Activated naive CD4-positive, alpha-beta T cell treated with anti-CD3 and anti-CD28 coated beads, Interleukin-2, amount 50 U/mL, for 72 hours (primary cell): ENCODE measurements around the gene GFM1. TPM values are rescaled to one million over a fixed set of nuclear protein-coding genes. Genes with fewer than 3 reads are reported as not detected.
"Not testable (repeated sequence)": the region's sequence is repeated elsewhere in the genome, so short reads cannot be mapped to it uniquely, and the experiment has no call there.

Source experiments
- ATAC-seq, 2 donors: fragments of 150-1000 bp; cut with Tn5 transposase; 2 replicates each; pipeline ENCODE4 v1.10.0; 2021; ENCODE audit warnings: mild to moderate bottlenecking in 2 of 2, moderate library complexity in 2 of 2
- DNase-seq, 2 donors: peaks; one replicate each; pipeline ENCODE4 v3.0.0; 2021 to 2022; ENCODE audit warnings: low spot score in 2 of 2
- H3K27ac Mint-ChIP-seq, 2 donors: one replicate each; pipeline ENCODE4 v1.8.0; 2022; ENCODE audit warnings: mild to moderate bottlenecking in 2 of 2, mixed read lengths in 2 of 2
- H3K36me3 Mint-ChIP-seq, 2 donors: one replicate each; pipeline ENCODE4 v1.8.0; 2022; ENCODE audit warnings: mixed read lengths in 2 of 2
- H3K9me3 Mint-ChIP-seq, 2 donors: one replicate each; pipeline ENCODE4 v1.8.0; 2022; ENCODE audit warnings: mixed read lengths in 2 of 2
- total RNA-seq, 2 donors: library from RNA; stranded (reverse); gene quantifications; one replicate each; pipeline ENCODE4 v1.2.3, GENCODE V29; 2022

The GFM1 gene
- total RNA-seq, 2 donors from 2014 or later, result 46.1 to 82.6 TPM

DNA sequence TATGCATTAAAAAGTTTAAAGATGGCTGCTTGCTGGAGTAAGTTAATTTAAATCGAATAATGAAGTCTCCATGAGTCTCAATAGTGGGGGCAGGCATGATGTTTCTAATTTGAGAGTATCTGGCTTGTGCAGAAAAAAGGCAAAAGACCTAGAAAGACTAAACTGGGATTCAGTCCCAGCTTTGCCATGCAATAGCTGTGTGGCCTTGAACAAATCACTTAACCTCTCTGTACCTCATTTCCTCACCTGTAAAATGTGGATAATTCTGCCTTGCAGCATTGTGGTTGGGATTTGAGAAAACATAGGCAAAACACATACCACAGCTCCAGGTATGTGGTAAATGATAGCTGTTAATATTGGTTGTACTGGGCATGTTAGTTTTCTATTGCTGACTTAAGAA lies 19.5 kb downstream of the GFM1 start:
- H3K9me3 Mint-ChIP-seq, result no peaks in the 10 kb centered on the region
- H3K27ac Mint-ChIP-seq, result no peak overlapping the region
- ATAC-seq (no peak), DNase-seq (no peak)
- peaks cover 0 to 11% of the 10 kb centered on the region in 2 donors for H3K36me3 Mint-ChIP-seq

DNA sequence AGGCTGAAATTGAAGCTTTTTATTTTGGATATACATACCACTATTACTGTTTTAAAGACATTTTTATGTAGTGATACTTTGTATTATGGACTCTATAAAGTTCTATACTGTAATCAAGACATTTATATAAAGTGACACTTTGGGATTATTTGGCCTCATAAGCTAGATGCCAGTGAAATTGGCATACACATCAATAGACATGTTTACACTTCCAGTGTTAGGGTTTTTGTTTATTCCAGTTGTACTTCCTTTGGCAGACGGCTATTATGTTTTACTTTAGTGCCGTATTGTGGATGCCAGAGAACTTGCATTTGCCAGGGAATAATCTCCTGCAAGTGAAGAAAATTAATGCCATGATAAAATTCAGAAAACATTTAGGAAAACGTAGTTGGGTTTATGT lies 22.1 kb downstream of the GFM1 start:
- no peak overlapping the region for H3K27ac Mint-ChIP-seq
- H3K9me3 Mint-ChIP-seq, result no peaks in the 10 kb centered on the region
- ATAC-seq (no peak), DNase-seq (no peak)
- peaks cover 0 to 23% of the 10 kb centered on the region in 2 donors for H3K36me3 Mint-ChIP-seq

DNA sequence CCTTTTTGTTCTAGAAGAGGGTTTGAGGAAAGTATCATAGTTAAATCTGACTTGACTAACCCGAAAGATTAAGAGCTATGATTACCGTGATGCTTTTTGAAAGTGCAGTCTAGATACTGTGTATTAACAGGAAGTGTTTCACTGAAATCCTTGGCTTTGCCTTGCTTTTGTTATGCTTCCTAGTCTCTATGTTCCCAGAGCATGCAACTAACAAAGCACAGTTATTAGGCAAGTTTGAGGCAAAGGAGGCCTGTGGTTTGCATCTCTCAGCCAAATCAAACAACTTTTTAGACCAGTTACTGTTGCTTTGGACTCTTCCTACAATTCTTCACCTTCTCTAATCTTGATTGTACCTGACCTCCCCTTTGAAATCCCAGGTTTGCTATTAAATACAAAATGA lies 24.2 kb downstream of the GFM1 start:
- Mint-ChIP-seq H3K36me3 (peaks cover 12 to 31% of the 10 kb centered on the region in 2 donors), H3K27ac (no peak overlapping the region), H3K9me3 (no peaks in the 10 kb centered on the region)
- DNase-seq (no peak), ATAC-seq (no peak)

DNA sequence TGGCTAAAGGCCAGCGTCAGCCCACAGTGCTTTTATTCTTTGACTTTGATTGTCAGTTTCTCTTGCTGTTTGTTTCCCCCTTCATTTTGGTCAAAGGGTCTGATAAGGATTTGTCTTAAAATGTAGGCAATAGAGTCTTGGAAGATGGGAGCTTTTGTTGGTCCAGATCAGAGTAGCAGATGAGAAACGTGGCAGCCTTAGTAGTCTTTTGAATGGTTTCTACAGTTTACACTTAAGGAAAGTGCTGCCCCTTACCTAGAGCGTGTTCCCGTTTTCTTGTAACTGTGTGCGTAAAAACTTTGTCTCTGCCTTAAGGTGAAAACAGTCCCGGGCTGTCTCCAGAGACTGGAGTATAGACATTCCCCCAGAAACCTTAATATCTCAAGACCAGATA lies 27.5 kb downstream of the GFM1 start:
- ATAC-seq, result no peak
- Mint-ChIP-seq H3K27ac (peak overlapping the region; percentile 93), H3K36me3 (peaks cover 12 to 25% of the 10 kb centered on the region in 2 donors), H3K9me3 (no peaks in the 10 kb centered on the region)
- DNase-seq, result no peak

DNA sequence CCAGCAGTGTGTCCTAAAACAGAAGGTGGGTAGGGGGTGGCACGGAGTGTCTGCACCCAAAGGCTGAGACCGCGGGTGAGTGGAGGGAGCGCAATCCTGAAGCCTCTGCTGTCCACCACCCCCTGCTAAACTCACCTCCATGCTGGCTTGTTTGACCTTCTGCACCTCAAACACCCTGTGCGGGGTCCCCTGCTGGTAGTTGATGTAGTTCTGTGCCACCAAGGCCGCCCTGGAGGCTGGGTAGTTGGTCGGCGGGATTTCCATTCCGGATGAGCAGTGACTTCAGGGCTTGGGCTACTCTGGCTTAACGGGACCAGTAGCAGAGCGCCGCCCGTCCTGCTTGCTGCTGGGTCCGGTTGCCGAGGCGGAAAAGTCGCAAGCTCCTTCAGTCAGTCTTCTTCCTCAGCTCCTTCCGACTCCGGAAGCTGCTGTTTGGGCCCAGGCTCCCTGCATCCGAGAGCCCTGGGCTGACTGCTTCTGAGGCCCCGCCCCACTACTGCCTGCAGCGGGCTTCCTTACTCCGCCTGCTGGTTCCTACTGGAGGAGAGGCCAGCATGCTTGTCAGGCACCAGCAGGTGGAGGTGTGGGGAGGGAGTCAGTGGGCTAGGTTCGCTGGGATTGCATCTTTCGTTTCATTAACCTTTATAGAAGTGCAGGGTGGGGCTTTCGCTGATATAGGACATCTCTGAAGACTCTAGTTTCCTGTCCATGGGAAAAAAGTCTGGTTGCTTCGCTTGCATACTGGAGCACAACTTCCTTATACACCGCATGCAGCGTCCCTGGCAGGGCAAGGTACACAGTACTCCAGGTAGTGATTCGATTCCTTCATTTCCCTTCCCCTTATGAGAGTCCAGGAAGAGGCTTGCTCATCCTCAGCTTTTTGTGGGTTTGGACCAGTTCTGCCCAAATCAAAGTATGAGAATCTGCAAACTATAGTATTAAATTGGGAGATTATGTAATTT lies 28.2 kb downstream of the GFM1 start, which contains the start of gene LXN:
TSS of gene LXN (minus strand) at position 434 of the 962 bp plus-strand sequence. CDS start at position 264, 170 bp downstream.
- peak within 1 kb of the TSS; percentile 93 for H3K27ac Mint-ChIP-seq
- peak; percentile 99 to 100 for ATAC-seq
- DNase-seq, result peak; percentile 78 to 82
- H3K36me3 Mint-ChIP-seq, result peaks cover 12 to 30% of the 10 kb centered on the region in 2 donors
- no peaks in the 10 kb centered on the region for H3K9me3 Mint-ChIP-seq

DNA sequence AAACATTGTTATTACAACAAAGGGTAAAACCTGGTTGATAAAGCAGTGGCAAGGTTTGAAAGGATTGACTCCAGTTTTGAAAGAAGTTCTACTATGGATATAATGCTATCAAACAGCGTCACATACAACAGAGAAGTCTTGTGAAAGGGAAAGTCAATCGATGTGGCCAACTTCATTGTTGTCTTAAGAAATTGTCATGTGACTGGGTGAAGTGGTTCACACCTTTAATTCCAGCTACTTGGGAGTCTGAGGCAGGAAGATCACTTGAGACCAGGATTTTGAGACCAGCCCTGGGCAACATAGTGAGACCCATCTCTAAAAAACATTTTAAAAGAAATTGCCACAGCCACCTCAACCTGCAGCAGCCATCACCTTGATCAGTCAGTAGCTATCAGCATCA lies 34.4 kb downstream of the GFM1 start:
- ATAC-seq (no peak), DNase-seq (no peak)
- Mint-ChIP-seq H3K36me3 (peaks cover 7 to 10% of the 10 kb centered on the region in 2 donors), H3K9me3 (no peaks in the 10 kb centered on the region), H3K27ac (no peak overlapping the region)

DNA sequence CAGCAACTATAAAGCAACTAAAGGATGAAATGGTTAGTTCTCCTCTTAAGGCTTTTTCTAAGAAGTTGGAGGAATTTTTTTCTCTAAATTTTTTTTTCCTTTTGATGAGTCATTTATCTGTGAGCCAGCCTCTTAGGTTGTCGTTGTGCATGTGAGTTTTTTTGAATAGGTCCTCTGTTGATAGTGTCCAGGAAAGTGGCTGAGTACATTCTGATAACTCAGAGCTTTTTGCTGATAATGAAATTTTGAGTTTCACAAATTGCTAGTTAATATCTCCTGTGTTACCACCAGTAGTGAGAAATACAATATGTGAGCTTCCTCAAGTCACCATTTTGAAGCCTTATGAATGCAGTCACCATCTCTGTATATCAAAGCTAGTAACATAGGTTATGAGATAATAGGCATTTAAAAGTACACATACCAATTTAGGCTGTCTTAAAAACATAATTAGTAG lies 35.2 kb downstream of the GFM1 start:
- ATAC-seq, result no peak
- no peak overlapping the region for H3K27ac Mint-ChIP-seq

DNA sequence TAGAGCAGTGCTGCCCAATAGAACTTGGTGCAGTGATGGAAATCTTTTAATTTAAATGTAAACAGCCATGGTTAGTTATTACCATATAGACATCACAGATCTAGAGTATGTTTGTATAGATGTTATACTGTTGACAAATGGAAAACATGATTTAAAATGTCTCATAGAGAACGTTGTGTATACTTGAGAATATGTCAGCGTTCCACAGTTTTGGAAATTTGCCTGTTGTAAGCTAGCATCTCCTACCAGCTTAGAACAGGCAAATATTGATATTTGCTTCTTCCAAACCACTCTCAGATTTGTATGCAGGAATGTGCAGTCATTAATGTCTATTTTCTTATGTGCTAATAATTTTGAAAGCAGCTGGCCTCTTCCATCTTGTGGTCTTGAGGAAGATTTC lies 36.5 kb downstream of the GFM1 start:
- peaks cover 12 to 15% of the 10 kb centered on the region in 2 donors for H3K36me3 Mint-ChIP-seq
- no peak for ATAC-seq
- H3K9me3 Mint-ChIP-seq, result no peaks in the 10 kb centered on the region
- DNase-seq, result no peak
- no peak overlapping the region for H3K27ac Mint-ChIP-seq

More for the DNA sequence above, 35.2 kb downstream of the GFM1 start:
- no peak for DNase-seq
- H3K9me3 Mint-ChIP-seq, result no peaks in the 10 kb centered on the region
- H3K36me3 Mint-ChIP-seq, result peaks cover 12 to 15% of the 10 kb centered on the region in 2 donors

DNA sequence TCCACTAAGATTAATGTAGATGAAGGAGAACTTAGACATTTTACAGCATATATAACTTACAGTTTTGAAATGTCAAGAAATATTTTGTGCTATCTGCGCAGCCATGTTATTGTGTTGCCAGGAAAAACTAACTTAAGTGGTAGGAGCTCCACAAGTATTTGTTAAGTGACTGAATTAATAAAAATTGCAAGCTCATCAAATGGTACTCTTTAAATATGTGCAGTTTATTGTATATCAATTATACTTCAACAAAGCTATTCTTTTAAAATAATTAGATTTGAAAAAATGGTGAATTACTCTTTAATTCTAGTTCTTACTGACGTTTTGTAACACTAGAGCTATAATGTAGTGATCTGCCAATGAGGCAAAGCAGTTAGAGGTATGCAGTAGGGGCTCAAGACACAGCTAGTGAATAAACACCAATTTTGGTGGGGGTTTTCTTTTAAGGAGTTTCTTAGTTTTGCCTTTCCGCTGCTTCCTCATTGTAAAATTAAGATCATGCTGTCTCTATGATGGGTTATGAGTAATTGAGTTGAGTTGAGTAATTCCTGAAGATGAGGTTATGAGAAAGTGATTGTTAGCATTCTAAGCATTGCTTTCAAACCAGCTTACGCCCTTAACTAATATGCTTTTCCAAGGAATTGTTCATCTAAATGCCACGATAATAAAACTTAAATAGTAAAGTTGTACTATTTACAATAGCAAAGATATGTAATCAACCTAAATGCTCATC lies 39.1 kb downstream of the GFM1 start:
- ATAC-seq (peak in 1 of 2 donors; percentile 77), DNase-seq (no peak)
- no peaks in the 10 kb centered on the region for H3K9me3 Mint-ChIP-seq
- peaks cover 6% of the 10 kb centered on the region in 2 donors for H3K36me3 Mint-ChIP-seq
- no peak overlapping the region for H3K27ac Mint-ChIP-seq

DNA sequence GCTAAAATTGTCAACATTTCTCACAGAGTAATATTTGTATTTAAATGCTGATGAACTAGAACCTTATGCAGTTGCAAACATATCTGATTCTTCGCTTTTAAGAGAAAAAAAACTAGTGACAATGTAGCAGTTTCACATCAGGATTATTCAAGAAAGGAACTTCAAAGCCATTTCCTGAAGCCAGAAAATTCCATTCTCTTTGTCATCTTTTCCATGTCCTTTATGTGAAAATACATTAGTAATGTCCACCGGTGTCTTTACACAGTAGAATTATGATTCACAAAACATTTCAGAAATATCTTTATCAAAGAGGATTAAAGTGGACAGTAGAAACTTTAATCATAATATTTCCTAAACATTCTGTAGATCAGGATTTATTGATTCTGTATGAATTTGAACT lies 40.8 kb downstream of the GFM1 start:
- Mint-ChIP-seq H3K36me3 (peaks cover 9 to 10% of the 10 kb centered on the region in 2 donors), H3K27ac (no peak overlapping the region), H3K9me3 (no peaks in the 10 kb centered on the region)
- DNase-seq (no peak), ATAC-seq (no peak)

DNA sequence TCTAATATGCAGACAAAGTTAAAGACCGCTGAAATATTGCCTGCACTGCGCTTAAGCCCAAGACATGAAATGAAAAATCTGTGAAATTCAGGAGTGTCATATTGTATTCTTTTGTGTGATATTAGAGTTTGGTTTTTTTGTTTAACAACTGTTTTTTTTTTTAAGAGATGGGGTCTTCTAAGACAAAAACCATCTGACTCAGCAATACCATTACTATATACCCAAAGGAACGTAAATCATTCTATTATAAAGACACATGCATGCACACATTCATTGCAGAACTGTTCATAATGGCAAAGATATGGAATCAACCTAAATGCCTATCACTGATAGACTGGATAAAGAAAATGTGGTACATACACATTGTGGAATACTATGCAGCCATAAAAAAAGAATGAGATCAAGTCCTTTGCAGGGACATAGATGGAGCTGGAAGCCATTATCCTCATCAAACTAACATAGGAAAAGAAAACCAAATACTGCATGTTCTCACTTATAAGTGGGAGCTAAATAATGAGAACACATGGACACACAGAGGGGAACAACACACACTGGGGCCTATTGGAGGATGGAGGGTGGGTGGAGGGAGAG lies 49.6 kb downstream of the GFM1 start:
- ATAC-seq, DNase-seq, H3K9me3 Mint-ChIP-seq: not testable (repeated sequence)
- H3K36me3 Mint-ChIP-seq, result peaks cover 8 to 34% of the 10 kb centered on the region in 2 donors
- peak overlapping the region in 1 of 2 donors; percentile 55 for H3K27ac Mint-ChIP-seq

DNA sequence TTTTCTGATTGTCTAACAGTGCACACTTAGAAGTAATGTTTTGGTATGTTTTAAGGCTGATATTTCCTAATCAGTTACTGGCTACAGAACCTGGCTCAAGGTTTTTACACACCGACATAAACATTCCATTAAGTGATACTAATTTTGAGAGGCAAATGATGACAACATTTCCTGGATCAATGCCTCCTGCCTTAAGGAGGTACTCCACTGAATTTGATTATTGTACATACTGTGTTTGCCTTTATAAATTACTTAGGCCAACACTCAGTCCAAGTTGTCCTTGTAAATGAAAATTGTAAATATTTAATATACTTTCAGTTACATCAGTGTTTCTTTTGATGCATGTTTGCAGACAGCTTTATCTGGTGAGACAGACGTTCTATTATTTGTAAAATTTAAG lies 52.3 kb downstream of the GFM1 start:
- H3K9me3 Mint-ChIP-seq, result no peaks in the 10 kb centered on the region

DNA sequence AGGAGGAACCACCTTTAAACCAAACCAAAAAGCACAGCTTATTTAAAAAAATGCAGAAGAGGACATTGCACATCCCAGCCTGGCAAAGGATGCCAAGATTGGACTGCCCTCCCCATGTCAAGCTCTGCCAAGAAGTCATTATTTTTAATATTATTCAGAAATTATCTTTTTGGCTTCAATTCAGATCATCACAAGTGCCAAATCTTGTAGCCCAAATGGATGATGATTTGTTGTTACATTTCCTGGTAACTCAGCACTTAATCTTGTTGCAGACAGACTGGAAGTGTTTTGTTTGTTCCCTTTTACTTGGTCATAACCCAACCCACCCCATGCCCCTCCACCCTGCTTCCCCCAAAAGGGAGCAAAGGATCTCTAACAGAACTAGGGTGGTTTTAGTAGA lies 56.2 kb downstream of the GFM1 start:
- no peak overlapping the region for H3K27ac Mint-ChIP-seq
- DNase-seq, result no peak
- no peak for ATAC-seq
- H3K36me3 Mint-ChIP-seq, result peaks cover 9% of the 10 kb centered on the region in 2 donors
- no peaks in the 10 kb centered on the region for H3K9me3 Mint-ChIP-seq

More for the DNA sequence above, 52.3 kb downstream of the GFM1 start:
- Mint-ChIP-seq H3K36me3 (peaks cover 4 to 19% of the 10 kb centered on the region in 2 donors), H3K27ac (no peak overlapping the region)
- DNase-seq (no peak), ATAC-seq (no peak)

DNA sequence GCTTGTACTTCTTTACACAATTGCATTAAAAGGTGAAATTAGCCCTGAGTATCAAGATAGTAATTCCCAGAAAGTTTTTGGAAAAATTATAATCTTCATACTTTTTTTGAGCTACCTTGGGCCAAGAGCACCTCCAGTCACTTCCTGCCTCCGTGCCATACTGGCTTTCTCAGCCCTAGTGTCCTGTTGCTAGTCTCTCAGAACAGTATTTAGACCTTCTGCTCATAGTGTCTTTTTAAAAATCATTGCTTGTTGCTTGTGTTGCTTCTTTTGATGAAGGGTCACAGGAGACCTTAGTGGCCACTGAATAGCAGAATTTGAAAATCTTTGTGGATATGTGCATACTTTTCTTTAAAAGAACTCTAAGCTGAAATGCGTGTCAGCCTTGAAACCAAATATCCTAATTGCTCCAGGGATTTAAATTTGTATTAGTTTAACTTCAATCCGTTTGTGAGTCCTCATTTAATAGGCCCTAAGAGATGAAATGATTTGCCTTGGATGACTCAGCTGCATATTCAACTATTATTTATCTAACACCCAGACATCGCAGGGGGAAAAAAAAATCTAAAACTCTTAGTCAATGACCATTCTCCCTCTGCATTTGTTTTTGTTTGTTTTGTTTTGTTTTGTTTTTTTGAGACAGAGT lies 57.2 kb downstream of the GFM1 start:
- peak overlapping the region in 1 of 2 donors; percentile 31 for H3K27ac Mint-ChIP-seq
- no peak for ATAC-seq
- no peak for DNase-seq
- no peaks in the 10 kb centered on the region for H3K9me3 Mint-ChIP-seq
- H3K36me3 Mint-ChIP-seq, result peaks cover 9% of the 10 kb centered on the region in 2 donors

DNA sequence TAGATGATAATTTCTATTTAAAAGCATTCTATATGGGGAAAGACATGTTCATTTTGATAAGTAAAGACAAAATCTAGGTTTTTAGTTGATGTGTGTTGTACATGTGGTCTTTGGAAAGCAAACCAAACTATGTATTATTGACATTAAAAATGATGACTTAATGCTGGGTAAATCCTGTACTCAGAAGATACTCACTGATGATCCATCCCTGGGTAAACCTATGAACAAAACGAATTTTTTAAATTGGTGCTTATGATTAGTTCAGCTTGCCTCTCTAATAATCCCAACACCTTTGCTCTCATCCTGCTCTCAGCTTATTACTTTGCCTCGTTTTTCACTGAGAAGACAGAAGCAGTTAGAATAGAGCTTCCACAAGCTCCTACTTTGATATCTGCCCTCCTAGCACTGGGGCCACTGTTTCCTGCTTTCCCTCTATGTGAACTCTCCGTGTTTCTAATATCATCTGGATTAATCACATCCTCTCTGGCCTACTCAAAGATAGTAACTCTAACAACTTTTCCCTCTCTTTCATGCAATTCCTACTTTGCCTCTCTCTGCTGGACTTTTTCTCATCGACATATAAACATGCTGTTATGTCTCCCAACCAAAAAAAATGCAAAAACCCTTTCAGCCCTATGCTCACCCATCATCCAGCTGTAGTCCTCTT lies 58.6 kb downstream of the GFM1 start:
- Mint-ChIP-seq H3K36me3 (peaks cover 9 to 15% of the 10 kb centered on the region in 2 donors), H3K27ac (no peak overlapping the region), H3K9me3 (no peaks in the 10 kb centered on the region)
- no peak for DNase-seq
- ATAC-seq, result no peak

DNA sequence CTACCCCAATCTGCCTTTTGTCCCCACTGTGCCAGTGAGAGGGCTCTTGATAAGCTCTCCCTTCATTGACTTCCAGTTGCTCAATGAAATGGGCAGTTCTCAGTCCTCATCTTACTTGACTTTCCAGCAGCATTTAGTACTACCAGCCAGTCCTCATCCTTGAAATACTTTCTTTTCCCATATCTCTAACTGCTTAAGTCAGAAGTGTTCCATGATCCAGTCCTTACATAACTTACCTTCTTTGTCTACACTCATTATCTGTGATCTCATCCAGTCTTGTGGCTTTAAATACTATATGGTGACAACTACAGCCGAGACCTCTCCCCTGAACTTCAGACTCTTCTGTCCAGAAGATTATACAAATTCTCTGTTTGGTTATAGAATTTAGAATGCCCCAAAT lies 59.2 kb downstream of the GFM1 start:
- Mint-ChIP-seq H3K27ac (peak overlapping the region in 1 of 2 donors; percentile 34), H3K9me3 (no peaks in the 10 kb centered on the region), H3K36me3 (peaks cover 14 to 15% of the 10 kb centered on the region in 2 donors)
- ATAC-seq, result no peak
- no peak for DNase-seq
